Raji (cell line): ENCODE data around the gene VPS37C.

ENCODE experiments used
- POLR2A ChIP-seq: IDR thresholded peaks from 2 replicates; pipeline ENCODE4 v1.6.1; 2011; ENCODE audit warnings: low read depth, low read length, control low read depth; ENCODE audit not compliant: insufficient read depth

VPS37C gene

DNA sequence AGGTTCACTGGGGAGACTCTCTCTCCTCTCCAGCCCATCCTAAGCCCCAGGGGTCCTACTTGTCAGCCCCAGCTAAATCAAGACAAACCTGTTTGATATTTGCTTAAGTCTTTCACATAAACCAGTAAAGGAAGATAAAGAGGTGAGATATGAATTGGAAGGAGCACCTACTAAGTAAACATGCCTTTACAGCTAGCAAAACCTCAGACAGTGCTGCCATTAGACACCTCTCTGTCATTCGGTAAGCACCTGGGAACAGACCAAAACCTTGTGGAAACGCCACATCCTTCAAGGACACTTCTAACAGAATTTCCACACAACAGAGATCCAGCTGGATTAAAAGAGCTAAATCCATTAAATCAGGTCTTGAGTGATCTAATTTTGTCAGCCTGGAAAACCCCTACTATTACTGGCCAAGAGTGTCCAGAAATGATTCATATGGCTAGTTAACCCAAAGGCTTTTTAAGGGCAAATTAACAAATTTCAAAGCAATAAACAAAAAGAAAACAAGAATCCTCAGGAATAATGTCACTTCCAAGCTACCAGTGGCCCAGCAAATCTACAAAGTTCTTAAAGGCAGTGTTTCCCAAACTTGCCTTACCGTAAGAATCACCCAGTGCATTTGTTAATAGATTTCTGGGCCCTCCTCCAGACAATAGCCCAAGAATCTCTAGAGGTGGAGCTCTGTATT lies 2.4 kb downstream of the VPS37C start:
- TF ChIP-seq POLR2A: no peak

DNA sequence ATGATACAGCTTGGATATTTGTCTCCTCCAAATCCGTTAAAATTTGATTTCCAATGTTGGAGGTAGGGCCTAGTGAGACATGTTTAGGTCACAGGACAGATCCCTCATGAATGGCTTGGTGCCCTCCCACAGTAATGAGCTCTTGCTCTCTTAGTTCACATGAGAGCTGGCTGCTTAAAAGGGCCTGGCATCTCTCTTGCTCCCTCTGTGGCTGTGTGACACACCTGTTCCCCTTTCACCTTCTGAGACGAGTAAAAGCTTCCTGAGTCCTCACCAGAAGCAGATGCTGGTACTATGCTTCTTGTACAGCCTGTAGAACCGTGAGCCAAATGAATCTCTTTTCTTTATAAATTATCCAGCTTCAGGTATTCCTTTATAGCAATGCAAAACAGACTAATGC lies 3.5 kb downstream of the VPS37C start:
- no peak for TF ChIP-seq POLR2A

DNA sequence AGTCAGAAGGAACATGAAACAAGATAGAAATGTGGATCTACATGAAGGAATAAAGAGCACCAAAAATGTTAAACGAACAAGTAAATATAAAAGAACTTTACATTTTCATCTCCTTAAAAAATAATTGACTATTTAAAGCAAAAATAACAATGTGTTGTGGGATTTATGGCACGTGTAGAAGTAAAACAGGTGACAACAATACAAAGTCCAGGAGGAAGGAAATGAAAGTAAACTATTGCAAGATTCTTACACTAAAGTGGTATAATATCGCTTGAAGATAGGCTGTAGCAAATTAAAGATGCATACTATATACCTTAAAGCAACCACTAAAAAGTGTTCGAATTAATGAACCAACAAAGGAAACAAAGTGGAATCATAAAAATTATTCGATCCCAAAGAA lies 5.5 kb downstream of the VPS37C start:
- TF ChIP-seq POLR2A: no peak

DNA sequence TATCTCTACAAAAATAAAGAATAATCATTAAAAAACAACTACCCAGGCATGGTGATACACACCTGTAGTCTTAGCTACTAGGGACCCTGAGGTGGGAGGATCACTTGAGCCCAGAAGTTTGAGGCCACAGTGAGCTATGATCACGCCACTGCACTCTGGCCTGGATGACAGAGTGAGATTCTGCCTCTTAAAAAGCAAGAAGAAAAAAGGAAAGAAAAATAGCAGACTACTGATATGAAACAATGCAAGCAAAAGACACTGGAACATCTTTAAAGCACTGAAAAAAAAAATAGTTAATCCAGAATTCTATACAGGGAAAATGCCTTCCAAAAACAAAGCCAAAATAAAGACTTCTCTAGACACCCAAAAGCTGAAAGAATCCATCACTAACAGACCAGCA lies 5.9 kb downstream of the VPS37C start:
- TF ChIP-seq POLR2A: no peak

DNA sequence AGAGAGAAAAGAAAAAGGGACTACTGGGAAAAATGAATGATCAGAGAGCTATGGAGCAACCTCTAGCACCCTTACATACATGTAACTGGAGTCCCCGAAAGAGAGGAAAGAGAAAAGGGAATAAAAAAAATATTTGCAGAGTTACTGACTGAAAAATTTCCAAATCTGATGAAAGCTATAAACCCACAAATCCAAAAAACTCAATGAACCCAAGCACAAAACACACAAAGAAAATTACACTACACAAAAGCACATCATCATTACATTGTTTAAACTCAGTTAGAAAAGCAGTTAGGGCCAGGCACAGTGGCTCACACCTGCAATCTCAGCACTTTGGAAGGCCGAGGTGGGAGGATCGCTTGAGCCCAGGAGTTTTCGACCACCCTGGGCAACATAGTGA lies 6.7 kb downstream of the VPS37C start:
- TF ChIP-seq POLR2A: no peak

DNA sequence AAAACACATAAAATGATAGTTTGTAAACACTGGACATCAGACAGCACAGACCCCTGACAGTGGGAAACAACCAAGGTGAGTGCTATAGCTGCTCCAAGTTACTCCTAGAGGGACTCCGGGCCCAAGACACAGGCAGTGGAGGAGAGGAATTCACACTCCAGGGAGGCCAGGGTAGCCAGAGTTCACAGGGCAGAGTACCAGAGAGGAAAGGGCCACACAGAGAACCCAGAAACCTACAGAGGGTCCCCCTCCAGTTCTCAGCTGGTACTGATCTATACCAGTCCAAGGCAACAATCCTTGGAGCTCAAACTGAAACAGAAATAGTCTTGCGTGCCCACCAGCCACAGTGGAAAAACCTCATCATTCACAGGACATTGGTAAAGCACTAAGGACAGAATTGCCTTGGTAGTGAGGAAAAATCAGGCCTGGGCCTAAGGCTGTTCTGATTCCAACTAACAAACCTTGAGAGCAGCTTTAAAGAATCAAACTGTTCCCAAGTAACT lies 7.6 kb downstream of the VPS37C start:
- TF ChIP-seq POLR2A: no peak

DNA sequence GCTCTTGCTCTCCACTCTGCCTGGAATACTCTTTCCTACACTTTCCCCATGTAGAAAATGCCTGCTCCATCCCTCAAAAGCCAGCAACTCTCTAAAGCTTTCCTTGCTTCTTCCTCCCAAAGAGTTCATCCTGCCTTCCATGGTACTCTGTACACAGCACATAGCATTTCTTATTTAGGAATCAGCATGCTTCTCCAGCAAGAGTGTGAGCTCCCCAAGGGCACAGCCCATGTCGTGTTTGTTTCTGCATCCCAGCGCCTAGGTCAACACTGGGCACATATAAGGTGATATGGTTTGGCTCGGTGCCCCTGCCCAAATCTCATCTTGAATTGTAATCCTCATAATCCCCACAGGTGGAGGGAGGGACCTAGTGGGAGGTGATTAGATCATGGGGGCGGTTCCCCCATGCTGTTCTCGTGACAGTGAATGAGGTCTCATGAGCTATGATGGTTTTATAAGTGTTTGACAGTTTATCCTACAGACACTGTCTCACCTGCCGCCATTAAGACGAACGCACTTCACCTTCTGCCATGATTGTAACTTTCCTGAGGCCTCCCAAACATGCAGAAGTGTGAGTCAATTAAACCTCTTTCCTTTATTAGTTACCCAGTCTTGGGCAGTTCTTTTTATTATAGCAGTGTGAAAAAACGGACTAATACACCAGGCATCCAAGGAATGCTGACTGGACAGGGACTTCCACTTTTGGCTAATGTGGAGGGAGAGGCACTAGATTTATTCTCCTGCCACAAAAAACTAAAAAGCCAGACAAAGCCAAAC lies 8.2 kb downstream of the VPS37C start:
- no peak for TF ChIP-seq POLR2A

DNA sequence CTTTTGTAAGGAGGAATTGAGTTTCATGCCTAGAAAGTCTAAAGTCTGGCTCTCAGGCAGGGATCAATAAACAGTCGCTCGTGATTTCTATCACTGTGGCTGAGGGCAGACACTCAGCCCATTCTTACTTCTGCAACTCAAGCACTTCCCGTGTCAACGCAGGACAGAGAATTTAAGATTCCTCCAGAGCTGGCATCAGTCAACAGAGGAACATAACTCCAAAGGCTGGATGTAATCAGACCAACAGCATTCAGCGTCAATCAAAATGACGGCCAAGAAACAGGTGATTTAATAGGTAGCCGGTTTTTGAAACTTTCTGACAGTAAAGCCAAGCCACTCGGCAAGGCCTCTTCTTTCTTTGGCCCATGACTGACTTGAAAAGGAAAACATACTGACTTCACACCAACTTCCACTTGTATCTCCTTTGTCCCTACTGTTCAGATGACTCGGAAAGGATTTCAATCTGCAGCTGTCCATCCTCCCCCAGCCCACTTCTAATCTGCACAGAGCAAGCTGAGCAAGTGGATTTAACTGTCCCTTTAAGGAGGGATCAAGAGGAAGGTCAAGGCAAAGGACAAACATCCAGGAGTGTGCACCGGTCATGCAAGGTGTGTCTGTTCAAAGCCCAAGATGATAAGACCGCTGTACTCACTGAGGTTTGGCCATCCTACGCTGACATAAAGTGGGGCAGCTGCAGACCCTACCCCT lies 9.5 kb downstream of the VPS37C start:
- TF ChIP-seq POLR2A: no peak

DNA sequence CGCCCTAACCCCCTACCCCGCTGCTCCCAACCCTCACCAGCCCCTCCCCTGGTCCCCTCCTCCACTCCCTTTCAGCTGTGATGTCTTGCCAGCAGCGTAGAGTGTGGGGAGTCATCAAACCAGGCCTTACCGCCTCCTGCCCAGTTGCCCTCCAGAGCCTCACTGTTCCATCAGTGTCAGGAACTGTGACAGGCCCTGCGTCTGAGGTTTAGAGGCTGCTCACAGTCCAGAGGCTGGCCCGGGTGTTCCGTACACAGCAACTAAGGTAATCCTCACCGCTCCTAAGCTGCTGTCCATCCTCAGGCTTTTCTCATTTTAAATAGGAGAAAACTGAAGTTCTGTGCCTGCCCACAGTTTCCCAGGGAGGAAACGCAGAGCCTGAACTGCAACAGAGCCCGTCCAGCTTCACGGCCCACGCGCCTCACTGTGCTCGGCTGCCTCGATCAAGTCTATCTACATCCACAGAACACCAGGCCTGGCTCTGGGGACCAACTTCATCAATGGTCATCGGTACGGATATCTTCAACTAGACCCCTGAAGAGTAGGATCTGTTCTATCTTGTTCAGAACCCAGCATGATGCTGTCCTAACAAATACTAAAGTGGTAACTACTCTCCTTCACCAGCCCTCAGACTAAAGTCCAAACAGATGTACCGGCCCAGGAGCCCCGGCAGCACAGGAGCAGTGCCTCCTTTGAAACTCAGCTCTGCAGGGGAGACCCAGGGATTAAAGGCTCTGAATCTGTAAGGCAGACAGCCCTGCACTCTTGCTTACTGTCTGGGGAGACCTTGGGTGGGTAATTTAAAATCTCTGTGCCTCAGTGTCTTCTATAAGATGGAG lies 10.3 kb downstream of the VPS37C start:
- TF ChIP-seq POLR2A: no peak

DNA sequence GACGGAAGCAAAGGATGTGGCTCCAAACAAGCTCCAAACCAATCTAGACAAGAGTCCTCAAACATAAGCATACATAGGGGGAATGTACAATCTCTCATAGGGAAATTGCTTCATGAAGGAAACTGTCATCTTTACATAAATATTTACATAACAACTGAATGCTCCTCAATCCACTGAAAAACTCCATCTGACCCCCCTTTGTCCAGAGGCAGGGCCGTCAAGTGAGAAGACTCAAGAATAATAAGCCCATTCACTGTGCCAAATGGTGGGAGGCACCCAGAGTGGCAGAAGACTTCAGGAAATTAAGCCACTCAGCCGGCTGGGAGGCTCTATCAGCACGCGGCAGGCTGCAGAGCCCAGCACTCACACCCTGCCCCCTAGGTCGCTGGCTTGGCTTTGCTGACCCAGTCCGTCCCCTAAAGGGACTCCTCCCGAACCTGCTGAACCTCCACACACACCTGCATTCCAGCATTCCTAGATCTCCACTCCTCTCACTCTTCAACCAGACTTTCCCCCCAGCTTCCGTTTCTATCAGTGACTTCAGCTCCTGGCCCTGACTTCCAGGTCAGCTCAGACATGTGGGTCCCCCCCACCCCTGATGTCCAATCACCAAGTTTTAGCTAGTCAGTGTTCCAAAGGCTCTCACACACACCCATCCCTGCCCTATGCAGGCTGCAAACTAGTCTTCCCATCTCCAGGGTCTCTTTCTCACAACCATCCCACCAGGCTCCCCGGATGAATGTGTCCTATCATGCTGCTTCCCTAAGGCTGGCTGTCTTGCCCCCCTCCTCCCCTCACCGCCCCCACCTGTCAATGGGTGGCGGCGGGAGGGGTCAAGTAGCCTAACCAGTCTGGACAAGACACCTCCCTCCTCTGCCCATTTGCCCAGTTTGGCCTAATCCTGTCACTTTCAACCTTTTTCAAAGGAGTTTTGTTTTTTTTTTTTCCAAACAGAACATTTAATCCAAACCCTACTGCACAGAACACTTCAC lies 11.3 kb downstream of the VPS37C start:
- no peak for TF ChIP-seq POLR2A

DNA sequence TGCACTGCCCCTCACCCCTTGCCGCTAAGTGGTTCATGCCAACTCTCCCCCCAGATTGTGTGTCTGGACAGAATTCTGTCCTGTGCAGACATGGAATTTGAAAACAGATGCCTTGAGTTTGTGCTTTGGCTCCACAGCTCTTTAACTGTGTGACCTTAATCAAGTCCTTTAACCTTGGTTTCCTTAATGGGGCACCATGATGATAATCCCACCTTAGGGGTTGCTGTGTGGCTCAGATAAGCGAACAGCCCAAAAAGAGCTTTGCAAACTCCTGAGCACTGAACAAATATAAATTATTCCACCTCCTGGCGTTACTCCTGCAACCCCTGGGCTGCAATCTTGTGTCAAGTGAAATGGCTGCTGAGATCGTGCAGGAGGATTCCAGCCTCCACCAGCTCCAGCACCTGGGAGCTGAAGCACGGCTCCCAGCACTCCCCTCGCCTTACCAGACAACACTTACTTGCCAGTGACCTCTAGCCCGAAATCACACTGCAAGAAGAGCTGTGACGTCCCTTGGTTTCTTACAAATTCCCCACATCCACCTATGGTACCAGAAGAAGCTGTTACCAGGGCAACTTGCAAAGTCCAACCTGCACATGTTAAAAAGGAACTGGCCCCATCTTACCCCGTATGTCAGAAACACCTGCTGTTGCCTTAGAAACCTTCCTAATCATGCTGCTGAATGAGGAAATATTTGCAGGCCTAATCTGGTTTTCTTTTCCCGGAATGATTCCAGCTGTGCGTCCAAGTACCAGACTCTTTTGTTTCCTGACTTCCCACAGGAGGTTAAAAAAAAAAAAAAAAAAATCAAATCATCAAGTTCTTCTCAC lies 13.2 kb downstream of the VPS37C start:
- no peak for TF ChIP-seq POLR2A

DNA sequence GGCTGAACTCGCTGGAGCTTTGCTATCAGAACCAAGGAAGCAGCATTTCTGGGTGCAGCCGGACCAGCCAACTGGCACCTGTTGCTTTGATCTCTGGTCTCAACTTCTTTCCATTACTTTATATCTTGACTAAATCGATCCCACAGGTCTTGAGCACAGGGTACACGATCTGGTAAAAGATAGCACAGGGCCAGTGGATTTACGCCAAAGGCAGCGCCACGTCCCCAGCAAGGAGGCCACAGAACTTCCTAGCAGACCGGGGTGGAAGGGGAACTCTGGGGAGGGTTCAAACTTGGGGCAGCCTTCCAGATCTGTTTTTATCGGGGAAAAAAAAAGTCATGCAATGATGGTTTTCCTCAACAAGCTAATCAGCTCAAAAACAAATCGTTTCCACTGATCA lies 14.0 kb downstream of the VPS37C start:
- no peak for TF ChIP-seq POLR2A

DNA sequence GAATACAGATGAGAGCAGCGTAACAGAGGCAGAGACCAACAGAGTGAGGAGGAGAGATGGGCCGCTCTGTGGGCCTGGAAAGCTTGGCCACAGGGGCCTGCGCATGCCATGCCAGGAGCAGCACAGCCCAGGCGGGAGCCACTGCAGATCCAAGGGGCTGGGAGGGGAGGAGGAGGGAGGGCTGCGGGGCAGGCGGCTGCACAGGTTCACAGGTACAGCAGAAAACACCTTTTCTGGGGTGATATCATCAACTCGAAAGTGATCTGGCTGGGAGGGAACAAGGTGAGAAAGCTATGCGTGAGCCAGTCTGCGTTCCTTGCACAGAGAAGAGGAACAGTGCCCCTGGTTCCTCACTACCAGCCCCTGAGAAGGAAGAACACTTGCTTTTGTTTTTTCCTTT lies 14.8 kb downstream of the VPS37C start:
- no peak for TF ChIP-seq POLR2A

DNA sequence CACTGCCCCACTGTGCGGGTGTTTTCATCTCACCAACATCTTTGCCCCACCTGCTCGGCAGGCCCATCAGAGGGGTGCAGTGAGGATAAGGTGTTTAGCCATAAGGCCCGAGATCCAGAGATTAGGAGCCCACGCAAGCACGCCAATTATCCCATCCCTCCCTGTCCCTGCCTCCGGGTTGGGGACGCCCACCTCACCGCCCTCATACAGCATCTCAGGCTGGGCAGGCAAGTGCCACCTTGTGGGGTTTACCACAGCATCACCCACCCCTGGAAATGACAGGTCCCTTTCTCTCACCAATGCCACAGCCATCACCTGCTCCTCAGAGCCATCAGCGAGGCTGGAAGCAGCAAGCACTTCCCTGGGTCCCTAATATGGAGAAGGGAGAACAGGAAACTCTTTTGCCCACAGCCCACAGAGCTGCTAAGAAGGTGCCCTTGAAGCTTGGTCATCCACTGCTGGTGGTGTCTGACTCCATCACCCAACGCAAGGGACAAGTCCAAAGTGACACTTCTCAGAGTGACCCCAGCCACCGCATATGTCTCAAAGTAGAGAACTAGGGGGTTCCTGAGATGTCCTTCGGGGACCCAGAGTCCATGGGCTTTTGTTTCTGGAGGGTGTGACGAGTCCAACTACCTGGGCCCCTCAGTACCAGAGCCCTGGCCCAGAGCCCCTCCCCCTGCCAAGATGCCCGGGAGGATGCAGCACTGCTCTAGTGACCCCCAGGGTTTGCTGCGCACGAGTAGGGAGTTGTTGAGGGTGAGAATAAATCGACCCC lies 15.8 kb downstream of the VPS37C start:
- TF ChIP-seq POLR2A: no peak
